ENCODE results near the gene HSPA1B.
"Not testable (repeated sequence)": the region's sequence is repeated elsewhere in the genome, so short reads cannot be mapped to it uniquely, and the experiment has no call there.

Gene HSPA1B

GRCh38 chr6:31860349-31860748 is 32.8 kb downstream of the HSPA1B start:
- DNase-seq: no peak

DNA sequence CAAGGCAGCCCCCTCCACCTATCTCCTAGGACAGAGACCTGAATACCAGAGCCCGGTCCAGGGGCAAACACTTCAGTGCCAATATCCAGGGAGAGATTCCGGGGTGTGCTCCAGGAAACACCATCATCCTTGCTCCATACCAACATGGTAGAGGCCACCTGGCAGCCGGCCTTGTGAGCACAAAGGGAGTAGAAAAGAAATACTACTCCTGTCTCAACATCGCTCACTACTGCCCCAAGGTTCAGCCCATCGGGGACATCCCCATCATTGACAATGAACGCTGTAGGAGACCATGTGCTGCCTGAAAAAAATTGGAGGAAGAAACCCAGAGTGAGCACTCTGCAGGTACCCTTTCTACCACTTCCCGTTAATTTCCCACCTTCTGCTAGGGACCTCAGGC is 33.6 kb downstream of the HSPA1B start:
- no peak for DNase-seq

- no peak for DNase-seq
These were observed 34.4 kb downstream of the HSPA1B start for GRCh38 chr6:31861919-31862343.

GRCh38 chr6:31862344-31863235 is 35.1 kb downstream of the HSPA1B start, which contains the start of gene NEU1:
Gene NEU1 (minus strand): TSS chr6:31862821. CDS start chr6:31862776, 45 bp downstream.
- peak; percentile 100 for DNase-seq

- DNase-seq: not testable (repeated sequence)
These were observed 36.6 kb downstream of the HSPA1B start for GRCh38 chr6:31864123-31864562.

- no peak for DNase-seq
These were observed 37.3 kb downstream of the HSPA1B start for GRCh38 chr6:31864818-31865204.

DNA sequence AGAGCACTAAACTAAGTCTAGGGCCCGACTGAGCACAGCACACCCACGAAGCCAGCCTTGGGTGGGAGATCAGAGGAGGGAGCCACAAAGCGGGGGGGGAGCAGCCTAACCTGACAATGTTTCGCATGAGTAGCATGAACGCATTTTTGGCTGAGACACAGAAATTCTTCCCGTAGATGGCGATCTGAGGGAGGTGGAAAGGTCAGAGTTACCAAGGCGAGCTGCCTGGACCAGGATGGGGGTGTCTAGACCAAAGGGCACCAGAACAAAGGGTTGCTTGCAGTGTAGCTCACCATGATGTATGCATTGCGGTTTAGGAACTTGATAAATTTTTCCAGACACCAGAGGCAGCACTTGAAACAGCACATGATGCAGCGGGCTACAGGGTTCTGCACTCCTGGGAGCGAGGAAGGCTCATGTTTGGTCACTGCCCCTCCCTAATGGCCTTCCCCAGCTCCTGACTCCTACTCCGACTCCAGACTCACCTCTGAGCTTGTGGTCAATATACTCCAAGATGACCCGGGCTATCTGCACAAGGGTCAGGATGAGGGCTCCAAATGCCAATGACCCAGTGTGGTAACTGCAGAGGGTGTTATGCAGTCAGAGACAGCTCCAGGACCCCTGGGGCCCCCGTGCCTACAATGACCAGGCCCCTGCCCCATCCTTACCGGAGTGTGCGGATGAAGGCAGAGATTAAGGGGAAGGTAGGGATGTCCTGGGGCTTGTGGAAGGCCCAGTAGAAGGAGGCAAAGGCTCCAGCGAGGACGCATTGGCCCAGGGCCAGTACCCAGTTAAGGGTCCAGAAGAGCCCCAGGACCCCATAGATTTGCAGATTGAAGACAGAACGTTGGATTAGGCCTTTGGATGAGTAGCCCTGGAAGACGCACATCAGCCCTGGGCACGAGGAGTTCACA is 37.9 kb downstream of the HSPA1B start:
- no peak for DNase-seq

- not testable (repeated sequence) for DNase-seq
These were observed 41.1 kb downstream of the HSPA1B start for GRCh38 chr6:31868658-31868971.

DNA sequence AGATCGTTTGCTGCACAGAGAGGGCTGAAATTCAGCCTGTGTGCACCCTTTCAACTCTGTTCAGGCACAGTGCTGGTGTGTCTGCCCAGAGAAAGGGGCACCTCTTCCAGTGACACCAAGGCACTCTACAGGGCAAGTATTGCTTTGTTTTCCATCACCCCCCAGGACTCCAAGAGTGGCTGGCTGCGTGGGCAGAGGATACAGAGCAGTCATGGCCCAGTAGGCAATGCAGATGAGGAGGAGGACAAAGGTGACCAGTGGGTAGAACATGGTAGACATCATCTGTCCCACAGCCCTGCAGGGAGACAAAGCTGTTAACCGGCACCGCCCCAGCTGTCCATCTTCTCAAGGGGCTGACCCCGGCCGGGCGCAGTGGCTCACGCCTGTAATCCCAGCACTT is 41.8 kb downstream of the HSPA1B start:
- DNase-seq: no peak

GRCh38 chr6:31870385-31870921 is 42.9 kb downstream of the HSPA1B start:
- peak in 1 of 2 experiments; percentile 17 for DNase-seq

GRCh38 chr6:31871046-31871659 is 43.6 kb downstream of the HSPA1B start:
- no peak for DNase-seq

DNA sequence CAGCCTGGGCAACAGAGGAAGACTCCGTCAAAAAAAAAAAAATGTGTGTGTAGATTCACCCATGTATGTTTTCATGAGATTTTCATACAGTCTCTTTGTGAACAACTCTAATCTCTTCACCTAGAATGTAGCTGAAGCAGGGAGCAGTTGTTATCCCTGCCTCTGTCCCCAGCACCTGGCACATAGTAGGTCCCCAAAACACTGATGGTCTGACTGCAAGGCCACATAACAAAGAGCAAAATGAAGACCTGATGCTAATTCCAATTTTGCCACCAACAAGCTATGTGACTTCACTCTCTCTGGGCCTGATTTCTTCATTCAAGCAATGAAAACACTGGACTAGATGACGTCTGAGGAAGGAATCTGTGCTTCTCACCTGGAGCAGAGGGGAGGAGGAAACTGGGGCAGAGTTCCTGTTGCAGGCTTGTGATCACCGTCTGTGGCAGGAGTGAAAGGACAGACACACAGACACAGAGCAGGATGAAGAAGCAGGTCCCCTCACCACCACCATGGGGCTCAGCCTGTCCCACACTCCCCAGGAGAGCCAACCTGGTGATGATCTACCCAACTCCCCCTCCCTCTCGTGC is 46.6 kb downstream of the HSPA1B start:
- DNase-seq: no peak

- DNase-seq: no peak
These were observed 47.5 kb downstream of the HSPA1B start for GRCh38 chr6:31874836-31875572.

DNA sequence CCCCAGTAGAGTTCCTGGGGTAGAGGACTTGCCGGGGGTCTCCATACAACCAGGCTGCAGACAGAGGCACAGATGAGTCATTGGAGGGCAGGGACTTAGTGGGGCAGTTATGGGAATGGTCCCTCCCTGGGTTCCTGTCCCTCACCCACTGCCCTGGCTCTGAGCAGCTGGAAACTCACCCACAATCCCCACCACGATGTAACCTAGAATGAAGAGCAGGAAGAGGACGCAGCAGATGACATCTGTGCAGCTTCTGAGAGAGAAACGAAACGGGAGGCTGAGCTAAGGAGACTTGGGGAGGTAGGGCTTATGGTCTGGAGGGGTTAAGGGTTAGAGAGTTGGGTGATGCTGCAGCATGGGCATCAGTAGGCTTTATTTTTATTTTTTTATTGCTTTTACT is 48.3 kb downstream of the HSPA1B start:
- no peak for DNase-seq

DNA sequence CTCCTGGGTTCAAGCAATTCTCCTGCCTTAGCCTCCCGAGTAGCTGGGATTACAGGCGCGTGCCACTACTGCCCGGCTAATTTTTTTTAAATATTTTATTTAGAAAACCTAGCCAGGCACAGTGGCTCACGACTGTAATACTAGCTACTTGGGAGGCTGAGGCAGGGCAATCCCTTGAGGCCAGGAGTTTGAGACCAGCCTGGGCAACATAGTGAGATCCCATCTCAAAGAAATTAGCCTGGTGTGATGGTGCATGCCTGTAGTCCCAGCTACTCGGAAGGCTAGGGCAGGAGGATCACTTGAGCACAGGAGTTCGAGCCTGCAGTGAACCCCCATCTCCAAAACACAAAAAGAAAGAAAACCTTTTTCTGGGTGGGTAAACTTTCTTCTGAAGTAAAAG is 48.8 kb downstream of the HSPA1B start:
- no peak for DNase-seq

DNA sequence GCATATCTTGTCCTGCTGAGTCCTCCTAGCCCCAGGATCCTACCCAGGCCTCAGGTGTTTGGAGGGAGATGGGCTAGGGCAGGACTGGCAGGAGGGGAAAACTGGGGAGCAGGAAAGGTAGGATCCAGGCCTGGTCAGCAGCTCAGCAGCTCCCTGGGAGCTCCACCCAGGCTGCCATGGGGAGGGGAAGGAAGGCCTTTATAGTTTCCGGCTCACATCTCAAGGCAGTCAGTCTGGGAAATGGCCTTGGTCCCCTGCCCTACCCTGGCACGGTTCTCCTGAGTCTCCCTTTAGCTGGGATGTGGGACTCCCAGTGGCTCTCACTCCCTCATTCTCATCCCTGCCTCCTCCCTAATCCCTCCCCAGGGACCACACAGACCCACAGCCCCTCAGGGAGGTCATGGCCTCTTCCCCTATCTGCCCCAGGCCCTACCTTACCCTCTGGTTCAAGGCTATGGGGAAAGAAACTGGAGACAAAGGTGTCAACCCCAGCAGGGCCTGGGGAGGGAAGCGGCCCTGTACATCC is 49.6 kb downstream of the HSPA1B start:
- DNase-seq: no peak

GRCh38 chr6:31877651-31878161 is 50.2 kb downstream of the HSPA1B start:
- no peak for DNase-seq

DNA sequence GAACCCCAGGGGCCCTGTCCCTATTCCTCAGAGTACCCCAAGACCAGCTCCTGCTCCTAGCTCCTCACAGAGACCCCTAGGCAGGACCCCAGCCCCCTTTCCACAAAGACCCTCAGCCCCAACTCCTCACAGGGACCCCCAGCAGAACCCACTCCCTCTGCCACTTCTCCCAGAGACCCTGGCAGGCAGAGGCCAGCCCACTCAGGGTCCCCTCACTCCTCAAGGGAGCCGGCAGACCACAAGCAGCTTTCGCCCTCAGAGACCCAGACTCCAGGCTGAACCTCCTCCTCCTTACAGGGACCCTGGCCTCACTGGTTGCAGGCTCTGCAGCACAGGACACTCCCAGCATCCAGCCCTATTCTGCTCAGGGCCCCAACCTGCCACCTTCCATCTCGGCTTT is 50.7 kb downstream of the HSPA1B start:
- no peak for DNase-seq

DNA sequence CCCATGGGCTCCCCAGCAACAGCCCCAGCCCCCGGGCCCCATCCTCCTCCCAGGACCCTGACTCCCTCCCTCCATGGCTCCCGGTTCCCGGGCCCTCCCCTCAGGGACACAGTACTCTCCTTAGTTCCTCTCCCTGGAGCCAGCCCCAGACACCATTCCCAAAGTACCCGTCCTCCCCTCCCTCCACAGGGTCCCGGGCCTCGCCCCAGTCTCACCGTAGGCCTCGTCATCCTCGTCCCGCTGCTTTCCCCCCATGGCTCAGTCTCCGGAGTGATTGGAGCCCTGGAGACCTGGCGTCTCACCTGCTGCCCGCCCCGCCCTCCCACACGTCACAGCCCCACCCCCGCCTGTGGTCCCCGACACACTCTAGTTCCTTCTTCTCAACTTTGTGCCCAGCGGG is 51.2 kb downstream of the HSPA1B start, which contains the start of gene SLC44A4:
Gene SLC44A4, minus strand, starts transcription at position 272 of the 400 bp plus-strand sequence. Its CDS starts 17 bp downstream, at position 255.
- DNase-seq: no peak

GRCh38 chr6:31879143-31879542 is 51.6 kb downstream of the HSPA1B start:
- DNase-seq: no peak

Measured in AML-193 (cell line).